GM13977 (cell line): ENCODE measurements around the gene OSBPL3.

Experiments used
- DNase-seq: peaks from one replicate; pipeline ENCODE4 v3.0.0; 2012; ENCODE audit warnings: low spot score
- in situ Hi-C: fragments of 300-500 bp; cut with MboI; formaldehyde crosslinking; loops from one replicate; pipeline ENCODE4 v1.12.0; 2022; ENCODE audit warnings: low sequenced_read_pairs, low pct_unique_long_range_greater_than_20kb, mixed read lengths, inconsistent platforms; ENCODE audit not compliant: unreplicated experiment
- TF ChIP-seq, protein P1 (sequence below): IDR thresholded peaks from 2 replicates; pipeline ENCODE4 v1.5.1; 2012; ENCODE audit warnings: mild to moderate bottlenecking, control low read depth; ENCODE audit not compliant: insufficient read depth; ENCODE audit errors: extremely low read depth, missing control alignments

OSBPL3 gene

DNA sequence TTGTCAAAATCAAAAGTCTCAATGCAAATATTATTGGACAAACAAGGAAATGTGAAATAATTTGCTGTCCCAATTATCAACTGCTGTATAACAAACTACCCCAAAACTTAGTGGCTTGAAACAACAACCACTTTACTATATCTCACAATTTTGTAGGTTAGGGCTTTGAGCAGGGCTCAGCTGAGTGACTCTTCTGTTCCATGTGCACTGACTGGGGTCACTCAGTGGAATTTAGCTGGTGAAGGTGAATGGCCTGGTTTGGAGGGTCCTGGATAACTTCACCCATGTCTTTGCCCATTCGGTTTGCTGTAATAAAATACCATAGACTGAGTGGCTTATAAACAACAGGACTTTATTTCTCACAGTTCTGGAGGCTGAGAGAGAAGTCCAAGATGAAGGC lies 219.0 kb downstream of the OSBPL3 start:
- DNase-seq: no peak
- TF ChIP-seq, protein P1, sequence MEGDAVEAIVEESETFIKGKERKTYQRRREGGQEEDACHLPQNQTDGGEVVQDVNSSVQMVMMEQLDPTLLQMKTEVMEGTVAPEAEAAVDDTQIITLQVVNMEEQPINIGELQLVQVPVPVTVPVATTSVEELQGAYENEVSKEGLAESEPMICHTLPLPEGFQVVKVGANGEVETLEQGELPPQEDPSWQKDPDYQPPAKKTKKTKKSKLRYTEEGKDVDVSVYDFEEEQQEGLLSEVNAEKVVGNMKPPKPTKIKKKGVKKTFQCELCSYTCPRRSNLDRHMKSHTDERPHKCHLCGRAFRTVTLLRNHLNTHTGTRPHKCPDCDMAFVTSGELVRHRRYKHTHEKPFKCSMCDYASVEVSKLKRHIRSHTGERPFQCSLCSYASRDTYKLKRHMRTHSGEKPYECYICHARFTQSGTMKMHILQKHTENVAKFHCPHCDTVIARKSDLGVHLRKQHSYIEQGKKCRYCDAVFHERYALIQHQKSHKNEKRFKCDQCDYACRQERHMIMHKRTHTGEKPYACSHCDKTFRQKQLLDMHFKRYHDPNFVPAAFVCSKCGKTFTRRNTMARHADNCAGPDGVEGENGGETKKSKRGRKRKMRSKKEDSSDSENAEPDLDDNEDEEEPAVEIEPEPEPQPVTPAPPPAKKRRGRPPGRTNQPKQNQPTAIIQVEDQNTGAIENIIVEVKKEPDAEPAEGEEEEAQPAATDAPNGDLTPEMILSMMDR: no peak
- in situ Hi-C loops: no loop called here

DNA sequence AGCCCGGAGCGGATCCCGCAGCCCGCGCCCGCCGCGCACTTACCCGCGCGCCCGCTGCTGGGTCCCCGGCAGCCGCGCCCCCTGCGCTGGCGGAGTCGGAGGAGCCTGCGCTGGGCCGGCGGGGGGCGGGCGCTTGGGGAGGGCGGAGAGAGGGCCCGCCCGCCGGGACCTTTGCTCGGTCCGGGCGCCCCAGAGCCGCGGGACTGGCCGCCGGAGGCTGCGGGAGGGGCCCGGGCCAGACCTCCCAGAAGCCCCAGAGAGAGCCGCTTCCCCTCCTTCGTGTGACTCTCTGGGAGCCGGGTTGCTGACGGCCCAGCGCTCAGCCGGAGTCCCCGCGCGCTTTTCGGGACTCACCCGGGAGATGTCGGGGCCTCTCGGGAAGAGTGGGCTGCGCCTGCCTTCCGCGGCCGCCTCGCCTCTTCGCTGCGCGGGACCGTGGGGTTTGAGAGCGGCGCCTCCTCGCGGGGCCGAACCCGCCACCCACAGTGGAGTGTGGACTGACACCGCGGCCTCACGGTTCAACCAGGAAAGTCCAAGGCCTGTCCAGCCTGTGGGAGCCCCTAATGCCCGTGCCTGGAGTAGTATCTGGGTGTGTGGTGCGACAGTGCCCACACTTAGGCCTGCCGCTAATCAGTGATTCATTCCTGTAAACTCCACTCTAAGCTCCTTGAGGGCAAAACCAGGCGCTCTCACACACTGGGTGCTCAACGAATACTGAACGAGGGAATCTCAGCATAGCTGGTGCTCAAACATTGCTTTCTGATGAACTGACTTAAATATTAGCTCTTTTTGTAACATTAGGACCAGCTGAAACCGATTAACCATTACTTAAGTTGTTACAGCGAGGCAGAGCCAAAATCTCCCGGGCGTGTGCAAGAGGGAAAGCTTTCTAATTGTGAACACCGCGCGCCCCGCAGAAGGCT lies 222.4 kb downstream of the OSBPL3 start, which contains the start of gene GSDME:
Gene GSDME, minus strand, starts transcription at position 112 of the 923 bp plus-strand sequence. CDS start 7,690 bp downstream, outside the sequence.
- peak; percentile 87 for DNase-seq
- in situ Hi-C loops: no loop called here
- TF ChIP-seq, protein P1: peak; percentile 28

DNA sequence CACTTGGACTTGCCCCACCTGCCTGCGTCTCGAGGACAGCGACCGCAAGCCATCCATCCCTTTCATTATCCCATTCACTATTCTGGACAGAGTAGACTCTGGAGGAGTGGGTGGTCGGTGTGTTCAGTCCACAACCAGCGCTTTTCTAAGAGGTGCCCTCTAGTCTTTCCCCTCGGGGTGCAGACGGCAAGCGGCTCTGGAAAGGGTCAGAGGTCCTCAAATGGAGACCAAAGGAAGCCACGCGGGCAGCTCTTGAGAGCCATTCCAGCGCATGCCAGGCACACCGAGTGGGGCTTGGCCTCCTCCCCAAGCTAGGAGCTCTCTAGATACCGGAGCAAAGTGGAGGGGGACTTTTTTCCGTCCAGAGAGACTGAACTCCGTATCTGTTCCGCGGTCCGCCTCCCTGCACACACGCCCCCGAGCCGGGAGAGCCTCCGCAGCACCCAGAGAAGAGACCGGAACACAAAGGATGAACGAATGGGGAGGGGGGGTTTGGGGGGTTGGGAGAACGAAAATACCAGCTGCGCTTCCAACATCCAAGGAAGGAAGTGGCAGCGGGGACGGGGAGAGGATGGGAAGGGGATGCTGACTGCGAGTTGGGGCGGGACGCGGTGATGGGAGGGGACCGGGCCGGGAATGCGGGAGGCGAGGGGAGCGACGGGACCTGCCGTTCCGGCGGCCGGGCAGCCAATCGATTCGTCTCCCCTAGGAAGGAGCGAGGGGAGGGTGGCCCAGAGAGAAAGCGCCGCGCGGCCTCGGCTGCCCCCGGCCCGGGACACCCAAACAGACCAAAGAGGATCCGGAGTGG lies 223.2 kb downstream of the OSBPL3 start:
- peak; percentile 60 for DNase-seq
- in situ Hi-C loops: no loop called here

DNA sequence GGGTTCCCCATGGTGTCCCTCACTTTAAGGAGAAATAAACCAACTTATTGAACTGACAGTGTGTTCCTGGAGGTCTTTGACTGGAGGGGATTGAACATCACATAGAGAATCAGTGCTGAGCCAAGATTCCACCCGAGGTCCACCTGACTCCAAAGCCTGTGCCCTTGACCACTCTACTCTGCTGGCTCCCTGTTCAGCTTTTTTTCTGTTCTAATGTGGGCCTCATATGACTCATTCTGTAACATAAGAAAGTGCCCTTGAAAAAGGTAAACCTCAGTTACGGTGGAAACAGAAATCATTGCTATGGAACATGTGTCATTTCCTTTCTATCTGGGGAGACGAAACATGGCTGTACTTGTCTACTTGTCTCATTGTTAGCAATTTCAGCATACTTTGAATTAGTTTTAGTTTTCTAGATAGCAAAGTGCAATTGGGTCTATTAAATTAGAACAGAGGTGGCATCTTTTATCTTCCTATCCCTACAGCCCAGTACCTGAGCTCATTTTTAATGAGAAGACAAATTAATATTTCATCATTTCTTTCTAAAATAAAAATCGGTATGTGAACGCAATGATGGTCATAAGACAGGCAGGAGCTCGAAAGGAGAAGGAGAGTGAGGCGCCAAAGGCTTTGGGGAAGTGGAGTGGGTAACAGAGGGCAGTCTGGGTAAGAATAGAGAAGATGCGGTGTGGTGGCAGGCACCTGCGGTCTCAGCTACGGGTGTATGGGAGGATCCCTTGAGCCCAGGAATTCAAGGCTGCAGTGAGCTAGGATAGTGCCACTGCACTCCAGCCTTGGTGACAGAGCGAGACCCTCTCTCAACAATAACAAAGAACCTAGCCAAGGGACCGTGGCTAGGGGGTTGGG lies 224.2 kb downstream of the OSBPL3 start:
- in situ Hi-C loops: no loop called here

More for the DNA sequence above, 223.2 kb downstream of the OSBPL3 start:
- TF ChIP-seq, protein P1: no peak

DNA sequence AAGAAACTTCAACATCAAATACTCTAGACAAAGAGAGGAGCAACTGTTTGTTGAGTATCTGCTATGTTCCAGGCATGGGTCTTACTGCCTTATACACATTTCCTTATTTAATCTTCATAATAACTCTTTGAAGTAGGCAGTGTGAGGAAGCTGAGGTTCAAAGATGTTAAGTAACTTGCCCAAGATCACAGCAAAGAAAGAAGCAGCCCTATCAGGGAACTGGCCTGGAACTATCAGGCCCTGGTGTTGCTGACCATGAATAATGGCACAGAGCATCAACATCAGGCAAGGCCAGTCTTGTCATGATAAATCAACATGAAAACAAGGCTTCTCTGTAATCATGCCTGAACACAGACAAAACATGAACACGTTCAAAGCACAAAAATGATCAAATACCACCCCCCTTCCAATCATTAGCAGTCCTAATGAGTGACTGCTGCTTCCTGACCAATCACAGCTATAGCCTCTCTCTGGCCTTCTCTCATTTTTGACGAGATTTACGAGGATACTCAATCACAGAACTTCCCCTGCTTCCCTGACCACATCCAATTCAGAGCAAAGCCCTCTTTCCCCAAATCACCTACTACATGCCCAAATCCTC lies 225.0 kb downstream of the OSBPL3 start:
- TF ChIP-seq, protein P1: no peak
- in situ Hi-C loops: no loop called here
- peak; percentile 58 for DNase-seq

More for the DNA sequence above, 224.2 kb downstream of the OSBPL3 start:
- peak; percentile 85 for DNase-seq
- TF ChIP-seq, protein P1: no peak
